ENCODE results near the gene YDJC.

YDJC gene

DNA sequence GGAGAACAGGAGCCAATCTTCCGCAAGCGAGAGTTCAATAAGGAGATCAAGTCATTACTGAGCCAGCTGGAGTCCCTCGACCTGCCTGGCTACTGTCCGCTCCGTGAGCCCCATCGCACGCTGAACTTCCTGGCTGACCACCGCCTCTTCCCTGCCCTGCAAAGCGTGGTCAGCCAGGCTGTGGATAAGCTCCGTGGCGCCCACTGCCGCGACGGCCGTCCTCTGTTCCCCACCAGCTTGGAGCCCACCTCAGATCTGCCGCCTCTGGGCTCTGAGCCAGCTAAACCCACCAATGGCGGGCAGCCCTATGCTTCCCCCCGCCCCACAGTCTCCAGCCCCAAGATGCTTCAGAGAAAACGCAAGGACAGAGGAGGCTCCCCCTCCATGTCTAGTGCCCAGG lies 5.0 kb upstream of the YDJC start:
- TF ChIP-seq, protein P1, sequence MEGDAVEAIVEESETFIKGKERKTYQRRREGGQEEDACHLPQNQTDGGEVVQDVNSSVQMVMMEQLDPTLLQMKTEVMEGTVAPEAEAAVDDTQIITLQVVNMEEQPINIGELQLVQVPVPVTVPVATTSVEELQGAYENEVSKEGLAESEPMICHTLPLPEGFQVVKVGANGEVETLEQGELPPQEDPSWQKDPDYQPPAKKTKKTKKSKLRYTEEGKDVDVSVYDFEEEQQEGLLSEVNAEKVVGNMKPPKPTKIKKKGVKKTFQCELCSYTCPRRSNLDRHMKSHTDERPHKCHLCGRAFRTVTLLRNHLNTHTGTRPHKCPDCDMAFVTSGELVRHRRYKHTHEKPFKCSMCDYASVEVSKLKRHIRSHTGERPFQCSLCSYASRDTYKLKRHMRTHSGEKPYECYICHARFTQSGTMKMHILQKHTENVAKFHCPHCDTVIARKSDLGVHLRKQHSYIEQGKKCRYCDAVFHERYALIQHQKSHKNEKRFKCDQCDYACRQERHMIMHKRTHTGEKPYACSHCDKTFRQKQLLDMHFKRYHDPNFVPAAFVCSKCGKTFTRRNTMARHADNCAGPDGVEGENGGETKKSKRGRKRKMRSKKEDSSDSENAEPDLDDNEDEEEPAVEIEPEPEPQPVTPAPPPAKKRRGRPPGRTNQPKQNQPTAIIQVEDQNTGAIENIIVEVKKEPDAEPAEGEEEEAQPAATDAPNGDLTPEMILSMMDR (IDR thresholded peaks at IDR 0.05) = no peak
- no peak overlapping the region for H3K4me3 ChIP-seq
- no peak overlapping the region for H3K27ac ChIP-seq
- DNase-seq (ENCODE audit: low spot score) = no peak

DNA sequence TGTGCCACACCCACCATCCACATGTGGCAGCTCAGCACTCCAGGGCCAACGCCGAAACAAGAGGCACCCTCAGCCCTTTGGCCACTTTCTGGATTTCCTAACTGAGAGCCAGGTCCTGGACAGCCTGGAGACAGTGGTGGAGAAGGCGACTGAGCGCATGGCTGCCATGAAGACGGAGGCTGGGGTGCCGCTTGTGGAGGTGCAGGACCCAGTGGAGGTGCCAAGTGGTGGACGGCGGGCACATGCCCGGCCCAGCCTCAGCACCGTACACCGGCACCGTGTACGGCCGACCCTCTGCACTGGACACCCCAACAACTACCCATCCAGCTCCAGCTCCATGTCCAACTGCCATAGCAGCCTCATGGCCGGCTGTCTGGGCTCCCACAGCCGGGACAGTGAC lies 4.3 kb upstream of the YDJC start:
- Histone ChIP-seq H3K27ac (no peak overlapping the region), H3K4me3 (no peak overlapping the region)
- no peak for DNase-seq (ENCODE audit: low spot score)
- TF ChIP-seq, protein P1 (IDR thresholded peaks at IDR 0.05) = no peak

DNA sequence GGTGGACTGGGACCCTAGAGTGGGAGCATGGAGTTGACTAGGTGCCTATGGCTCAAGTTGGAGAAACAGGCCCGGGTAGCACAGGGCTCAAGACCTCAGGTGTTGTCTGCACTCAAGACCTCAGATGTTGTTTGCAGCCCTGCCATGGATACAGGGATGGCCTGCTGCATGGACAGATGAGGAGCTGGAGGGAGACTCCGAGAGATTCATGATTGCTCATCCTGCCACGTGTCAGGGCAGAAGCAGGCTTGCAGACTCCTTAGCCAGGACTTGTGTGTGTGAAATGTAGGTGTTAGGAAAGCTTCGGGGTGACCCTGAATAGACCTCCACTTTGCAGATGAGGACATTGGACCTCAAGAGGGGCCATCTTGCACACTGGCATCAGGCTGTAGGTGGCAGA lies 3.7 kb upstream of the YDJC start:
- DNase-seq (ENCODE audit: low spot score) = no peak
- TF ChIP-seq, protein P1 (IDR thresholded peaks at IDR 0.05) = no peak
- Histone ChIP-seq H3K27ac (no peak overlapping the region), H3K4me3 (no peak overlapping the region)

DNA sequence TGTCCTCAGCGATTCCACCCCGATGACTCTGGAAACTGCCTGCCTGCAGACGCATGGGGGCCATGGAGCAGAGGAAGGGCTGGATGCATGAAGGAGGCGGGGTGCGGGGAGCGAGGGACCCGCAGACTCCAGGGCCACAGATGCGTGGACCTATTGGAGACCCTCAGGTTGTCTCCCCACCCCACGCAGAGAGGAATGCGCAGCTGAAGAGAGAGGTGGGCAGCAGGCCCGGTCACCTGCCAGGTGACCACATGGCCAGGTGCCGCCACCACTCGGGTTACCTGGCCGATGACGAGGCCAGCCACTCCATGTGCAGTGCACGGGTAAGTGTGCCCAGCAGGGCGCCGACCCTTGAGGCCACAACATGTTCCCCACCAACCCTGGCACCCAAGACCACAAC lies 3.1 kb upstream of the YDJC start:
- Histone ChIP-seq H3K27ac (no peak overlapping the region), H3K4me3 (no peak overlapping the region)
- no peak for DNase-seq (ENCODE audit: low spot score)
- TF ChIP-seq, protein P1 (IDR thresholded peaks at IDR 0.05) = no peak

DNA sequence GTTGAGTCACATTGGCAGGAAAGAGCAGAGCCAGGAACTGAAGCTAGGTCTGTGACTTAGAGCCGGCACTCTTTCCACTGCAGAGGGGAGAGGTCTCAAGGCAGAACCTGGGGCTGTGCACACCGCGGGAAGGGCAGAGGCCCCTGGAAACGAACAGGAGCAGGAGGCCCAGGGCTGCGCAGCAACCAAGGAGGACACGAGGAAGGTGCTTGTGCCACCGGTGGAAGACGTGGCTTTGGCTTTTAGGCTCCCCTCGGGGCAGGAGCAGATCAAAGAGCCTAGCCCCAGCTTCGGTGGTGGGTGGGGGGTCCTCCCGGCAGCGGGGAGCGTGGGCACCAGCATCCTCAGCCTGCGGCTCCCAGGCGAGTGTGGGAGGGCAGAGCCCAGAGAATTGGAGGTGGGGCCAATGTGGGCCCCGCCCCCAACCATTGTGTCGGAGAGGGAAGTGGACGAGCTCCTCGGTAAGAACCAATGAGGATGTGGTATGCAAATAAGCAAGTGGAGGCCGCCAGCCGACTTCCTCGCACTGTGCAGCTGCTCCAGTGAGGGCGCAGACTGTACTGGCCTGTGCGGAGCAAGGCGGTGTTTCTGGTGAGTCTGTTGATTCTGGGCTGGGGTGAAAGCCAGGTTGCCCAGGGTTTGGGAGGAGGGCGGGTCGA lies 2.5 kb upstream of the YDJC start, which contains the start of gene CCDC116:
Gene CCDC116 (plus strand): TSS at position 524 of the 659 bp plus-strand sequence. CDS start 422 bp downstream, outside the sequence.
- DNase-seq (ENCODE audit: low spot score) = no peak
- TF ChIP-seq, protein P1 (IDR thresholded peaks at IDR 0.05) = no peak
- H3K4me3 ChIP-seq = no peak within 1 kb of the TSS
- no peak within 1 kb of the TSS for H3K27ac ChIP-seq

DNA sequence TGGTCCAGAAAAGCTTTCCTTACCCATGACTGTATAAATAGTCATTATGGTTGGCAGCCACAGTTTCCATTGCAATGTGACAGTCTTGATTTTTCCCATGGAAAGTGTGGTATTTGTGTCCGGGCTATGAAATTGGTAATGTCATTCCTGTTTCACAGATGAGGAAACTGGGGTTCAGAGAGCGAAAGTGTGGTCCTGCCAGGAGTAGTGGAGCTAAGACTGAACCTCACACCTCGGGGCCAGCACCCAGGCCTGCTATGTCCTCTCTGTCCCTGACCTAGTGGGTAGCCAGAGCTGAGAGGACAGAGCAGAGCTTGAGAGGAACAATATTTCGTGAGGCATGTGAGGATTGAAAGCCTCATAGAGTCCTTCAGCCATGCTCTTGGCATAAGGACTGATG lies 1.2 kb upstream of the YDJC start:
- TF ChIP-seq, protein P1 (IDR thresholded peaks at IDR 0.05) = no peak
- no peak overlapping the region for H3K4me3 ChIP-seq
- no peak overlapping the region for H3K27ac ChIP-seq
- DNase-seq (ENCODE audit: low spot score) = no peak

Data from coronary artery (tissue), 2 donors.